ENCODE data around the gene TEKTIP1.

The TEKTIP1 gene

GRCh38 chr19:3533563-3534216, 5.3 kb upstream of the TEKTIP1 start:
- Histone ChIP-seq H3K4me3 (ENCODE audit: extremely low read depth, insufficient read depth, low read length, poor library complexity, severe bottlenecking) (no peak overlapping the region), H3K27ac (ENCODE audit: low read depth, low read length, severe bottlenecking) (no peak overlapping the region), H3K36me3 (ENCODE audit: control insufficient read depth, insufficient read depth, low read length) (peaks cover 60% of the 10 kb centered on the region), H3K9me3 (ENCODE audit: control insufficient read depth, low read length) (no peaks in the 10 kb centered on the region), H3K4me1 (ENCODE audit: control insufficient read depth, insufficient read depth, low read length, poor library complexity, severe bottlenecking) (no peaks in the 10 kb centered on the region)
- WGBS, 2 experiments (ENCODE audit: insufficient coverage in 2 of 2), result 91 to 97% methylated on average over 9 to 11 of the region's 12 CpGs

- WGBS, 2 experiments (ENCODE audit: insufficient coverage in 2 of 2), result 95% methylated on average over 38 of the region's 38 CpGs
- no peak overlapping the region for H3K4me3 ChIP-seq (ENCODE audit: extremely low read depth, insufficient read depth, low read length, poor library complexity, severe bottlenecking)
- no peak overlapping the region for H3K27ac ChIP-seq (ENCODE audit: low read depth, low read length, severe bottlenecking)
- no peaks in the 10 kb centered on the region for H3K9me3 ChIP-seq (ENCODE audit: control insufficient read depth, low read length)
- H3K4me1 ChIP-seq (ENCODE audit: control insufficient read depth, insufficient read depth, low read length, poor library complexity, severe bottlenecking), result no peaks in the 10 kb centered on the region
- H3K36me3 ChIP-seq (ENCODE audit: control insufficient read depth, insufficient read depth, low read length), result peaks cover 61% of the 10 kb centered on the region
Observed at GRCh38 chr19:3534375-3535234, 4.4 kb upstream of the TEKTIP1 start.

- H3K4me3 ChIP-seq (ENCODE audit: extremely low read depth, insufficient read depth, low read length, poor library complexity, severe bottlenecking), result no peak overlapping the region
- WGBS, 2 experiments (ENCODE audit: insufficient coverage in 2 of 2), result 94 to 96% methylated on average over 9 of the region's 9 CpGs
- H3K9me3 ChIP-seq (ENCODE audit: control insufficient read depth, low read length), result no peaks in the 10 kb centered on the region
- peaks cover 64% of the 10 kb centered on the region for H3K36me3 ChIP-seq (ENCODE audit: control insufficient read depth, insufficient read depth, low read length)
- H3K27ac ChIP-seq (ENCODE audit: low read depth, low read length, severe bottlenecking), result no peak overlapping the region
- H3K4me1 ChIP-seq (ENCODE audit: control insufficient read depth, insufficient read depth, low read length, poor library complexity, severe bottlenecking), result no peaks in the 10 kb centered on the region
Observed at GRCh38 chr19:3535235-3535535, 3.8 kb upstream of the TEKTIP1 start.

- Histone ChIP-seq H3K27ac (ENCODE audit: low read depth, low read length, severe bottlenecking) (no peak overlapping the region), H3K36me3 (ENCODE audit: control insufficient read depth, insufficient read depth, low read length) (peaks cover 61% of the 10 kb centered on the region), H3K4me1 (ENCODE audit: control insufficient read depth, insufficient read depth, low read length, poor library complexity, severe bottlenecking) (no peaks in the 10 kb centered on the region), H3K9me3 (ENCODE audit: control insufficient read depth, low read length) (no peaks in the 10 kb centered on the region), H3K4me3 (ENCODE audit: extremely low read depth, insufficient read depth, low read length, poor library complexity, severe bottlenecking) (no peak overlapping the region)
- 96 to 98% methylated on average over 6 to 12 of the region's 14 CpGs for WGBS, 2 experiments (ENCODE audit: insufficient coverage in 2 of 2)
Observed at GRCh38 chr19:3535563-3535965, 3.4 kb upstream of the TEKTIP1 start.

- Histone ChIP-seq H3K9me3 (ENCODE audit: control insufficient read depth, low read length) (no peaks in the 10 kb centered on the region), H3K4me1 (ENCODE audit: control insufficient read depth, insufficient read depth, low read length, poor library complexity, severe bottlenecking) (no peaks in the 10 kb centered on the region), H3K27ac (ENCODE audit: low read depth, low read length, severe bottlenecking) (peak overlapping the region; percentile 23), H3K36me3 (ENCODE audit: control insufficient read depth, insufficient read depth, low read length) (peaks cover 56% of the 10 kb centered on the region), H3K4me3 (ENCODE audit: extremely low read depth, insufficient read depth, low read length, poor library complexity, severe bottlenecking) (no peak overlapping the region)
- 96 to 100% methylated on average over 5 to 6 of the region's 10 CpGs for WGBS, 2 experiments (ENCODE audit: insufficient coverage in 2 of 2)
Observed at GRCh38 chr19:3535981-3536380, 3.0 kb upstream of the TEKTIP1 start.

GRCh38 chr19:3536429-3537100, 2.4 kb upstream of the TEKTIP1 start:
- Histone ChIP-seq H3K36me3 (ENCODE audit: control insufficient read depth, insufficient read depth, low read length) (peaks cover 51% of the 10 kb centered on the region), H3K4me1 (ENCODE audit: control insufficient read depth, insufficient read depth, low read length, poor library complexity, severe bottlenecking) (no peaks in the 10 kb centered on the region), H3K9me3 (ENCODE audit: control insufficient read depth, low read length) (no peaks in the 10 kb centered on the region), H3K4me3 (ENCODE audit: extremely low read depth, insufficient read depth, low read length, poor library complexity, severe bottlenecking) (no peak overlapping the region), H3K27ac (ENCODE audit: low read depth, low read length, severe bottlenecking) (peak overlapping the region; percentile 23)
- WGBS, 2 experiments (ENCODE audit: insufficient coverage in 2 of 2), result 95 to 98% methylated on average over 23 to 27 of the region's 27 CpGs

GRCh38 chr19:3537101-3537437, 1.9 kb upstream of the TEKTIP1 start:
- WGBS, 2 experiments (ENCODE audit: insufficient coverage in 2 of 2), result 93 to 94% methylated on average over 12 to 13 of the region's 13 CpGs
- Histone ChIP-seq H3K4me3 (ENCODE audit: extremely low read depth, insufficient read depth, low read length, poor library complexity, severe bottlenecking) (no peak overlapping the region), H3K27ac (ENCODE audit: low read depth, low read length, severe bottlenecking) (no peak overlapping the region), H3K9me3 (ENCODE audit: control insufficient read depth, low read length) (no peaks in the 10 kb centered on the region), H3K4me1 (ENCODE audit: control insufficient read depth, insufficient read depth, low read length, poor library complexity, severe bottlenecking) (no peaks in the 10 kb centered on the region), H3K36me3 (ENCODE audit: control insufficient read depth, insufficient read depth, low read length) (peaks cover 49% of the 10 kb centered on the region)

GRCh38 chr19:3537438-3538240, 1.3 kb upstream of the TEKTIP1 start:
- Histone ChIP-seq H3K27ac (ENCODE audit: low read depth, low read length, severe bottlenecking) (no peak overlapping the region), H3K4me1 (ENCODE audit: control insufficient read depth, insufficient read depth, low read length, poor library complexity, severe bottlenecking) (no peaks in the 10 kb centered on the region), H3K36me3 (ENCODE audit: control insufficient read depth, insufficient read depth, low read length) (peaks cover 44% of the 10 kb centered on the region), H3K9me3 (ENCODE audit: control insufficient read depth, low read length) (no peaks in the 10 kb centered on the region), H3K4me3 (ENCODE audit: extremely low read depth, insufficient read depth, low read length, poor library complexity, severe bottlenecking) (no peak overlapping the region)
- 92 to 93% methylated on average over 12 to 22 of the region's 22 CpGs for WGBS, 2 experiments (ENCODE audit: insufficient coverage in 2 of 2)

GRCh38 chr19:3538258-3538929, 580 bp upstream of the TEKTIP1 start:
- H3K4me3 ChIP-seq (ENCODE audit: extremely low read depth, insufficient read depth, low read length, poor library complexity, severe bottlenecking), result no peak overlapping the region
- H3K27ac ChIP-seq (ENCODE audit: low read depth, low read length, severe bottlenecking), result no peak overlapping the region
- peaks cover 36% of the 10 kb centered on the region for H3K36me3 ChIP-seq (ENCODE audit: control insufficient read depth, insufficient read depth, low read length)
- 94 to 97% methylated on average over 20 to 24 of the region's 25 CpGs for WGBS, 2 experiments (ENCODE audit: insufficient coverage in 2 of 2)
- no peaks in the 10 kb centered on the region for H3K9me3 ChIP-seq (ENCODE audit: control insufficient read depth, low read length)
- no peaks in the 10 kb centered on the region for H3K4me1 ChIP-seq (ENCODE audit: control insufficient read depth, insufficient read depth, low read length, poor library complexity, severe bottlenecking)

GRCh38 chr19:3539756-3540118, 763 bp downstream of the TEKTIP1 start:
- H3K4me3 ChIP-seq (ENCODE audit: extremely low read depth, insufficient read depth, low read length, poor library complexity, severe bottlenecking), result no peak overlapping the region
- WGBS, 2 experiments (ENCODE audit: insufficient coverage in 2 of 2), result no CpG with 5 or more reads among the region's 1 CpG
- no peak overlapping the region for H3K27ac ChIP-seq (ENCODE audit: low read depth, low read length, severe bottlenecking)
- peaks cover 29% of the 10 kb centered on the region for H3K36me3 ChIP-seq (ENCODE audit: control insufficient read depth, insufficient read depth, low read length)
- H3K4me1 ChIP-seq (ENCODE audit: control insufficient read depth, insufficient read depth, low read length, poor library complexity, severe bottlenecking), result no peaks in the 10 kb centered on the region
- H3K9me3 ChIP-seq (ENCODE audit: control insufficient read depth, low read length), result no peaks in the 10 kb centered on the region
